HG03469 (cell line): ENCODE data around the gene THSD4.

Experiments
- ATAC-seq: cut with Tn5 transposase; IDR thresholded peaks from one replicate; pipeline ENCODE4 v1.9.1; 2021; ENCODE audit warnings: mild to moderate bottlenecking, moderate library complexity, moderate number of reproducible peaks; ENCODE audit not compliant: unreplicated experiment

Gene THSD4

DNA sequence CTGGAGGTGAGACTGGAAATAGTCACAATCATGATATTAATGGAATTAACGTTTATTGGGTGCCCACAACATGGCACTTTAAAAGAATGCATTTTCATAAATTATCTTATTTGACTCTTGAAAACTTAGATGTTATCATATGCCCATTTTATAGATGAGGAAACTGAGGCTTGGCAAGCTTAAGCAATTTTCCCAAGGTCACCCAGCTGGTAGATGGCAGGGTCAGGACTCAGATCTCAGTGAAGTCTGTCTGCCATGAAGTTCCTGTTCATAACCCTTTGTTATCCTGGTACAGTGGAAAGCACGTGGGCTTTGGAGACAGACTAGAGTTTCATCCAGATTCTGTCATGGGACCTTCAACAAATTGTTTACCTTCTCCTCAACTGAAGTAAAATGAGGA lies 520.5 kb downstream of the THSD4 start:
- no peak for ATAC-seq

DNA sequence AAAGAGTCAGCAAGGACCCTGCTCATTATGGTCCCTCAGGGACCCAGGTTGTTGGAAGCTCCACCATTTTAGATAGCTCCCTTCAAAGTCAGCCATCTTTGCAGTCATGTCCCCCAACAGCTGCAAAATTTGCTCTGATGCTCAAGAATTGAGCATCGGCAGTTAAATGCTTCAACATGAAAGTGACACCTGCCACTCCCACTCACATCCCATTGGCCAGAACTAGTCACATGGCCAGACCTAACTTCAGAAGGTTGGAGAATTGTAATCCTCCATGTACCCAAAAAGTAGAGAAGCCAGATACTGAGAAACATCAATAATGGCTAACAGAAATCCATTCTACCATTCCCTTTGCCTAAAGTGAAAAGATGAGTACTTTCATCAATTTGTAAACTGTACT lies 523.6 kb downstream of the THSD4 start:
- ATAC-seq: no peak

DNA sequence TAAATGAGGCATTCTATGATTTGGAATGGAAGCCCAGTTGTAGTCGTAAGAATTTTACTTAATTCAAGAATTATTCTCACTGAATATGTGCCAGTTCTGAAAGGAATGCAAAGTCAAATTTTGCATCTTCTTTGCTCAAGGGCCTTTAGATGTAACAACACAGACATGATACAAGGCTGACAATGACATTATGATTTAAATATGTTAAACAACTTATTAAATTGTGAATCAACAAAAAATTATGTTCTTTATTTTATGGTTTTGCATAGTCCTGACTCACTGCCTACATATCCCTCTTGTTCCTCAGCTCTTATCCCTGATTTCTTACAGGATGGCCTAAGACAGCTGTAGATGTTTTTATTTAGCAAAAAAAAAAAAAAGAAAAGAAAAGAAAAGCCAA lies 524.2 kb downstream of the THSD4 start:
- no peak for ATAC-seq

DNA sequence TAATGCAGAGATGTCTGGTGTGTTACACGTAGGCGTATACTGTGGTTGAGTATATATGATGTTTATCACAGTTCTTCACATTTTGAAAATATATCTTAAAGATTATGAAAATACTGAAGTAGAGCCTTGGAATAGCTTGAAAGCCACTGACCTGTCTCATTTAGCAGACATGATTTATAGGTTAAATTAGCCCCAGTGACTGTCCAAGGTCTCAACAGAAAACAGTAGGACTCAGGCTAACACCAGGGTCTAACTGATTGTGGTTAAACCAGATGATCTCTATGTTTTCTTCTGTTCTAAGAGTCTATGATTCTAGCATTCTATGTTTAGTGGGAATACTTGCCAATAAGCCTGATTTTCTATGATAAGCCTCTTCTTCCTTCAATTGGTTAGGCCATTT lies 528.6 kb downstream of the THSD4 start:
- no peak for ATAC-seq

DNA sequence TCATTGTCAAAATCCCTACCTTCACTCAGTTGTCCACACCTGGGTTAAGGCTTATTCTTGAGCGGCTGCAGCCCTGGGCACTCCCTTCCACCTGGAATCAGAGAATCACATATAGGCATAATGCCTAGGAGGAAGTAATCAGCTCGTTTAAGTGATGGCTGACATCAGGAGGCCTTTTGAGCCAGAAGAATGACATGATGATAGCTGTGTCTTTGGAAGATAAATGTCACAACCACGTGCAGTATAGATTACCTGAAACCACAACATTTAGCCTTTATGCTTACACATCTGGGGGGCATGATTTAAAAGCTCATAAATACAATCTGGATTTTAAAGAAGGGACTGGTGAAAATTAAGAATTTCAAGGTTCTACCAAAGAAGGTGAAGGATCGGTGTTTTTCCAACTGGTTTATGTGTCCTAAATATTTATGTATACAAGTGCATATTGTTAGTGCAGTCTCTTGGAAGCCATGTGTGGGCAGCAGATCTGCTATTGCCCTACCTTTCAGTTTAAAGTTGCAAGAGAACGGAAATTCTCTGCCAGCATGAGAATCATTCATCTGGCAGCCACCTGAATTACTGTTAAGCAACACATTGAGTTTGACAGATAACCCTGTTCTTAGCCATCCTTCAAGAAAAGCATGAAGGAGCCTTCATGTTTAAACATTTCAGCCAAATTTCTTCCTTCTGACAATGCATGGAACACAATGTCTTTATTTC lies 531.7 kb downstream of the THSD4 start:
- ATAC-seq: no peak

DNA sequence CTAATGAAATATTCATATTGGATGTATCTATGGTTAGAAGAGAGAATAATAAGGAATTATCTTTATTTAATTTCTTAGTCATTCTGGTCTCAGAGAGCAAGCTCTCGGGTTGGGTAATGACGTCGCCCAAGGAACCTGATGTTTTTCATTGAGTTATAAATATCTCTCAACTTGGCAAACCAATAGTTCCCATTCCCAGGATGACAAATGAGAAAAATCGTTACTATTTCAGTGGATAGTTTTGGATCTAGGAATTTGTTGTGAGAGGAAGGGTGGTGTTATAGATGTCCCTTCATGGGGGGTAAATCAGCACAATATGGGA lies 532.2 kb downstream of the THSD4 start:
- no peak for ATAC-seq

DNA sequence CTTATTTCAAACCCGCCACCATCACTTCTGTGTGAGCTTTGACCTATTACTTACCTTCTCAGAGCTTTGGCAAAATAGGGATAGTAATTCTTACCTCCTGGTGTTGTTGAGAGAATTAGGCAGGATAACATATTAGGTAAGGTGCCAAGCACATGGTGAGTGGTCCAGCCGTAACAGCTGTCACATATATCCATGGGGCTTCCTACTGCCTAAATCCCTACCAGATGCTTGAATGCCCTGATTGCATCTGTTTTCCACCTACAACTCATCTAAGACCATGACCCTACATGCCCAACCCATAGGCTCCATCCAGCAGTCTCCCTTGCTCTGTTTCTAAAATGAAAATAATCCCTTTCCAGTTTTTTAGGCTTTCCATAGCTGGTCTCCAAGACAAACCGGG lies 532.8 kb downstream of the THSD4 start:
- ATAC-seq: no peak

DNA sequence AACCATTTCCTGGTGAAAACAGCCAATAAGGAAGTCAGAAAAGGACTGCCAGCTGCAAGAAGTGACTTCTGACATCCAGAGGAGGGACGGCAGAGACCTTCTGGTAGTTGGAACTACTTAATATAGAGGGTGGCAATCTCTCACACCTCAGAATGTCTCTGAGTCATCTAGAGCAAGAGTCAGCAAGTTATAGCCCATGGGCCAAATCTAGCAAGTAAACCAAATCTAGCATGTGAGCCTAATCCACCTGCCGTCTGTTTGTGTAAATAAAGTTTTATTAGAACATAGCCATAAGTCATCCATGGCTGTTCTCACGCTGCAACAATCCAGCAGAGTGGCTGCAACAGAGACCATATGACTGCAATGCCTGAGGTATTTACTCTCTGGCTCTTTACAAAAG lies 534.6 kb downstream of the THSD4 start:
- ATAC-seq: no peak

DNA sequence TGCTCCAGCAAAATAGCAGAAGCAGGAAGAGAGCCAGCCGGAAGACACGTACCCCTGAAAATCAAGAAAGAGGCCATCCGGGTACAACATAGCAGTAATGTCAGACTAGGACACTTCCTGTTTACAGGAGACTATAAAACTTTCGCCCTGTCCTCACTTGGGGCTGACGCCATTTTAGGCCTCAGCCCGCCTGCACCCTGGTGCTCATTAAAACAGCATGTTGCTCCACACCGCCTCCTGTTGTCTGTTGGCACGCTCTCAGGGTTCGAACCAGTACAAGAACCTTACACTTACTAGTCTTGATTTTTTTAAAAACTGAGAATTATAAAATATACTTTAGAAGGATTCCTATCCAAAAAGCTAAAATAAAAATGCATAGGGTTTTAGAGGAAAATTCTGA lies 535.3 kb downstream of the THSD4 start:
- no peak for ATAC-seq

DNA sequence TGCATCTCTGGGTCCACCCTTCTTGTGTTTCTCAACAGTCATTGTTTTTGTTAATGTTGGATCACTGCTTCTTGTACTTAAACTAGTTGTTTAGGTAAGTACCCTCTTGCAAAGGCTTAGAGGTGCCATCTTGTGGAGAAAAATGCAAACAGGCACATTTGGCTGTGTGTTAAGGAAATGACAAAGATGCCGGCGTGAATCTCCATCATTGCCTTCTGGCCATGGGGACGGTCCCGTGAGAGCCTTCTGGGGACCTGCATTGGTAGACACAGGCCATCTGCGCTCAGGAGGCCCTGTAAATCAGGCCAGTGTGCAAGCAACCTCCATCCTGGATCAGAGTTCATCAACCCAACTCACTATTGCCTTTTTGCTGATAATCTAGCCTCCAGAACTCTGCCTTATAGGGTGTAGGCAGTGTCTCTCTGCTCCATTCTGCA lies 536.5 kb downstream of the THSD4 start:
- ATAC-seq: no peak

DNA sequence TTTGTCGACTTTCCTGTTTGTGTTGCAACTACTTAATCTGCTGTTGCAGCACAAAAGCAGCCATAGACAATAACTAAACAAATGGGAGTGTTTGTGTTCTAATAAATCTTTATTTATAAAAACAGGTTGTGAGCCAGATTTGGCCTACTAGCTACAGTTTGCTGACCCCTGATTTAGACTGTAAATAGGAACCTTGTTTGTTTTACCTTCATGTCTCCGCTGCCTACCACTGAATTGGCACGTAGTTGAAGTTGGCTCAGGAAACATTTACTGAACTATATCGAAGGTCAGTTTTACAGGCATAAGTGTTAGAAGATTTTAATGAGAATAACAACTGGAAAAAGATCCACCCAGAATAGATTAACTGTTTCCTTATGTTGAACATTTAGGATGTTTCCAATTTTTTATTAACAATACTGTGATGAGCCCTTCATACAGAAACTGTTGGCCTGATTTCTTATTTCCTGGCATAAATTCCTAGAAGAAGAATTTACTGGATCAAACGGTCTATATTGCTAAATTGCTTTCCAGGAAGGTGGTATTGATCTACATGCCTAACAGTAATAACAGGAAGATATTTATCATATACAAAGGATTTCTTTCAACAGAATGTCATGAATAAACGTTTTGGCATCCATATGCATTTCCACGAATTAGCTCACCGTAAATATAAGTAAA lies 538.9 kb downstream of the THSD4 start:
- no peak for ATAC-seq

DNA sequence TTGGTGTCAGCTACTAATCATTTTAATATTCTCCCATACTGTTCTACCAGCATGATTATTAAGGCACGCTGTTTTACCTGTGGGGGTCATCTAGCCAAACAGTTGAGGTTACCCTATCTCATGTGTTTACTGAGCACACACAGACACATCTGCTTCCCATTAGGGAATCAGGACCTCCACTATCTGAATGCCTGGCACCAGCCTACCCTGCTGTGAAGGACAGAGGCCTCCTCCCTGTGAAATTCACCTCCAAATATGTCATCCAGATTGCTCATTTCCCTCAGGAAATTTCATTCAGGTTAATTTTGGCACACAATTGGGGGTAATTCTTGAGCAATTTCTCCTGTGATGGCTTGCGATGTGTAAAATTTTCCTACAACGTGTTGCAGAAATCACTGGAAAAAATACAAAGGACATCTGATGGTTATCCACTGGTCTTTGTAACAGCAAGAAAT lies 539.5 kb downstream of the THSD4 start:
- no peak for ATAC-seq

DNA sequence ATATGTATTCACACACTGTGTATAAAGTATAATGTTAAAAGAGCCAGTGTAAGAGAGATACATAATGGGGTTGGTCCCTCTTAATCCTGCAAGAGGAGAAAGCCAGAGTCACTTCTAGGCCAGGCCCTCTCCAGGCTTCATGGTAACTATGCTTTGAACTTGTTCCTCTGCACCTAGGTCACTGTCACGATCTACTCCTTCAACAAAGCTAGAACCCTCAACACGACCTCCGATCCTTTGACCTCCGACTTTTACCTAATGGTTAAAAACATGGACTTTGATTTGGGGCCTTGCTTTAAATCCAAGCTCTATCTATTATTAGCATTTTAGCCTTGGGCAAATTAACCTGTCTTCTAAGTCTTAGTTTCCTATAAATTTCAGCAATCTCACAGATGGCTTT lies 541.2 kb downstream of the THSD4 start:
- ATAC-seq: no peak

DNA sequence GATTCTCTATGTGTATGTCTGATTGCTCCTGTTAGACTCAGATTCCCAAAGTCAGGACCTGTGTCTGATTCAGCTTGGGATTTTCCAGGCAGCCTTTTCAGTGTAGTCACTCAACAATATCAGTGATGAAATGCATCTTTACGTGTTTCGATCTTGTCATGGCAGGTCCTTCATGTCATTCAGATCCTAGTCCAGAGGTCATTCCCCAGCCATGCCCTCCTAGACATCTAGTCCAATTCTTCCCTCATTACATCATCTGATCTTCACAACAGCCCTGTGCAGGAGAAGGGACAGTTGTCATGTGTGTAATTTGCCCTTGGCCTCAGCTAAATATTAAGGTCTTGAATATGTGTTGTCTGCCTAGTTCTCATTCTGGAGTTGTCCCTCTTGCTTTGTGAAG lies 541.9 kb downstream of the THSD4 start:
- no peak for ATAC-seq

DNA sequence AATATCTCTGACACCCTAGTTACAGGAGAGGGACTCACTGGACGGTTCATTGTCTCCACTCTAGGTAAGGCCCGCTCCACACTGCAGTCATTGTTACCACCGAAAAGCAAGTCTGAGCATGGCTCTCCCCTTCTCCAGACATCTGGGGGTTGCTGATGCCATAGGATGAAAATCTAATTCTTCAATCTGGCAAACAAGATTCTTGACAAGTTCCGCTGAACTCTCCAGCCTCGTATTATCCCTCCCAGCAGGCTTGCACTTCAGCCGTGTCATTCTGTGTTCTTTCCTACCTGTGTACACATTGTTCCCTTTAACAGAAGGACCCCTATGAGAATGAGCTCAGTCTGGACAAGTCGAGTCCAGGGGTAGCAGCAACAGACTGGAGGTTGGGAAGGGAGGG lies 542.8 kb downstream of the THSD4 start:
- ATAC-seq: no peak

DNA sequence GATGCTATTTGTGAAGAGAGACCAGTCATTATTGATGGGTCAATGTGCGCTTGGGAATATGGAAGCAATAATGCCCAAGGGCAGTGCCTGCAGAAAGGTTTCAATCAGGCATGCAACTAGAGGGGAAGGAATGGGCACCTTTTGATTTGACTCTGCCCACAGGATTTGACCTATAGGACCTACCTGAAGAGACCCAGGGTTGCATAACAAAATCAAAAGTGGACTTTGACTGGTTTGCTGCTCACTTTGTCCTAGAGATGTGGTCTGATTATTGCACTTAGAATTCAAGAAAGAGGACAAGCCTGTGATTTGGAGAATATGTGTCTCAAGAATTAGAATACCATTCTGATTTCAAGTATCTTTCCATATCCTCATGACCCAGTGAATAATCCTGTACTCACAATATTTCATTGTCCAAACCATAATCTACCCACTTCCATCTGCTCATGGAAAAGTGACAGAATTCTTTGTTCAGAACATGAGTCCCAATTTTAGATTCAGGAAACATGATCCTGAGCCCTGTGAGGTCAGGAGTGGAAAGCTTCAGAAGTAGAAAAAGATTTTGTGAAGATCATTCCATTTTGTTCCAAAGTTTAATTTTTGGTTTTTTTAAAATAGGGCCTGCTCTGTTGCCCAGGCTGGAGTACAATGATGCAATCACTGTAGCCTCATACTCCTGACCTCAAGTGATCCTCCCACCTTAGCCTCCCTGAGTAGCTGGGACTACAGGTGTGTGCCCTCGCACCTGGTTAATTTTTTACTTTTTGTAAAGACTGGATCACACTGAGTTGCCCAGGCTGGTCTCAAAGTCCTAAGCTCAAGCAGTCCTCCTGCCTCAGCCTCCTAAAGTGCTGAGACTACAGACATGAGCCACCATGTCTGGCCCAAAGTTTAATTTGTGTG lies 543.8 kb downstream of the THSD4 start:
- no peak for ATAC-seq

DNA sequence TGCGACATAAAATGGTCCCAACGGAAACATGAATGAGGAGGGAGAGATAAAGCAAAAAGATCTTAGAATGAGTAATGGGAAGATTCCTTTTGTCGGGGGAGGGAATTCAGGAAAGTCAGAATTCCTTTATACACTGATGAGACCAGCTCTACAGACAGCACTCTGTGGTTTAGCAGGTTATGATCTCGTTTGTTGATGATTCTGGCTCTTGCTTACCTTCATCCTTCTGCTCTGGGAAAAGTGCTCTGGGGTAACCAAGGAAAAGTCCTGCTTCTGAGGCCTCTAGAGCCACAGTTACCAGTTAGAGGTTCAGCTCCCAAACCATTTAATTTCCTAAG lies 544.4 kb downstream of the THSD4 start:
- ATAC-seq: no peak

DNA sequence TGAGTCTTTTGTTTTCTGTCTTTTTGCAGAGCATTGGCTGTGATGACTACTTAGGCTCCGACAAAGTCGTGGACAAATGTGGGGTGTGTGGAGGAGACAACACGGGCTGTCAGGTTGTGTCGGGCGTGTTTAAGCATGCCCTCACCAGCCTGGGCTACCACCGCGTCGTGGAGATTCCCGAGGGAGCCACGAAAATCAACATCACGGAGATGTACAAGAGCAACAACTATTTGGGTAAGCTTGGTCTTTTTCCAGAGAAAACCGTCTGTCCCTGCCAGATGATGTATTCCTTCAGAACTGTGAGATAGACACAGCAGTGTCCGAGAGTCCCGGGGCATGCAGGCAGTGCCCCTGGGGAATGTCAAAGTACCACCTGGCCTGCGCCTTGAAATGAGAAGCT lies 545.2 kb downstream of the THSD4 start:
- ATAC-seq: no peak

DNA sequence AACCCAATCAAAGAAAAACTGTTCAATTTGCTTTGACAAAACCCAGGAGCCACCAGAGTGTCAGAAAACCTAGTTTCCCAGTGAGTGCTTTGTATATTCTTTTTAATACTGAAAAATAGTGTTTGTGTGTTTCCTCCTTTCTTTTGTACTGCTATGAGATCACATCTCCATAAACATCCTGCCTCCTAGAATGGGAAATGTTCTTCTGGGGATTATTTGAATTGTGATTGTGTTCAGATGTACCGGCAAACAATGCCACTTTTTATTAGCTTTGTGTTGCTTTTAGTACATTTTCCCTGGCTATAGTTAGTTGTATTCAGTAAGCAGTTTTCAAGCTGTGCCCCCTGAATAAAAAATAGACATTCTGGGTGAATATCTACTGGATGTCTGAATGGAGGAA lies 547.0 kb downstream of the THSD4 start:
- no peak for ATAC-seq

DNA sequence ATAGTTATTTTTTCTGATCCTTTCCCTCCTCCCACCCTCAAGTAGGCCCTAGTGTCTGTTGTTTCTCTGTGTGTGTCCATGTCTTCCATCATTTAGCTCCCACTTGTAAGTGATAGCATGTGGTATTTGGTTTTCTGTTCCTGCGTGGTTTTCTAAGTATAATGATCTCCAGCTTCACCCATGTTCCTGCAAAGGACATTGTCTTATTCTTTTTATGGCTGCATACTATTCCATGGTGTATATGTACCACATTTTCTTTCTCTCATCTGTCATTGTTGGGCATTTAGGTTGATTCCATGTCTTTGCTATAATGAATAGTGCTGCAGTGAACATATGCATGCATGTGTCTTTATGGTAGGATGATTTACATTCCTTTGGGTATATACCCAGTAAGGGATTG lies 549.4 kb downstream of the THSD4 start:
- no peak for ATAC-seq

DNA sequence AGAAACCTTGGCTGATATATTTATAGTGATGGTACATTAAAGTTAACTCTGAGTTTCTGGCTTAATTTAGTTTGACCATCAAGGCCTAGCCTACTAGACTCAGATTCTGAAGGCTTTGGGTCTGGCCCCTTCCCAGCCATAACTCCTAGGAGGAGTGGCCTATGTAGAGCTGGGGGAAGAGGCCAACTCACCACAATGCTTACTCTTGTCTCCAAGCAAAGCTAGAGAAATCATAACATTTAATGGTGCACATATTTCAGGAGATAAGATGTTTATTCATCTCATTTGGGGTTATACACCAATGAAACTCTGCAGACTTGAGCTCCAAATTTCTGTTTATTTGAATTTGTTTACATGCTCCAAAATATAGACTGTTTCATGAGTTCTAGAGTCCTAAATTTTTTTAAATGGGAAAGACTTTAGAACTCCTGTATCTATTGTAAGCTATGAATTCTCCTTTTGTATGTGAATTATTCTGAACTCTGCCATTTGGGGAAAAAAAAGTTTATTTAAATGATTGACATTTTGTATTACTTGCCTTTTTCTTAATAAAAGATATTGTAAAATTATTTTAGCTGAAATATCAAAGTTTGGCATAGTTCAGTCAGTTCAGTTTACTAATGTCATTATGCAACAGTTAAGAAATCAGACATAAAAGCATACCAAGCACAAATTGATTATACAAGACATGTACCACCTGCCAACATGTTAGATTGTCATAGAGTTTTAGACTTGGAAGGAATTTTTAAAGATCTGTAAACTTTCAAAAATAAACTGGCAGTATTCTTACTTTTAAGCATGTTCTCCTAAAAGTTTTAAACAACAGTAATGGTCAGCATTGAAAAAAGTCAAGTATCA lies 551.7 kb downstream of the THSD4 start:
- no peak for ATAC-seq
